ENCODE measurements around the gene CST4. TPM values are rescaled to one million over a fixed set of nuclear protein-coding genes. Genes with fewer than 3 reads are reported as not detected.
A peak's percentile ranks its signal among the peaks of the same experiment; 100 is the strongest.

CST4 gene
- polyA plus RNA-seq, 1 of the 3 experiments (the other 2 are of a cell fraction), result not detected

- Histone ChIP-seq H3K27me3 (ENCODE audit: insufficient read depth) (peaks cover 20% of the 10 kb centered on the region; the same call in 1 of the 2 replicates), H3K4me2 (no peak overlapping the region), H3K9ac (no peak overlapping the region), H3K27ac (ENCODE audit: low read depth in 2 of 2, low read length in 1 of 2) (no peak overlapping the region), H3K4me1 (ENCODE audit: control insufficient read depth in 1 of 2, insufficient read depth in 2 of 2, low read depth in 1 of 2, low read length in 1 of 2) (no peaks in the 10 kb centered on the region), H3K9me3 (no peaks in the 10 kb centered on the region), H3F3A (replicated peaks; ENCODE audit: insufficient read depth) (no peaks in the 10 kb centered on the region), H3K4me3 (ENCODE audit: low read depth in 2 of 2, low read length in 1 of 2) (no peak overlapping the region), H3K9me2 (no peaks in the 10 kb centered on the region), H4K20me1 (ENCODE audit: insufficient read depth) (no peaks in the 10 kb centered on the region), H3K79me2 (ENCODE audit: insufficient read depth) (no peaks in the 10 kb centered on the region), H2AFZ (ENCODE audit: low read depth) (no peak overlapping the region), H3K36me3 (replicated peaks in 1 of 2; ENCODE audit: control insufficient read depth in 1 of 2, insufficient read depth in 2 of 2, low read length in 1 of 2) (no peaks in the 10 kb centered on the region)
- DNase-seq, result no peak
- 20% methylated on average over 7 of the region's 7 CpGs for WGBS (ENCODE audit: low lambda C conversion rate)
- ChIA-PET POLR2A (no interaction called here), CTCF (no interaction called here)
- TF ChIP-seq RCOR1 (IDR thresholded peaks at IDR 0.05; ENCODE audit: low read length) (no peak), ELF1 (IDR thresholded peaks at IDR 0.05) (no peak), TAF1 (IDR thresholded peaks at IDR 0.05; ENCODE audit: borderline replicate concordance, low read depth, low read length) (no peak), MAX (IDR thresholded peaks at IDR 0.05; ENCODE audit: low read depth) (no peak), JUND (IDR thresholded peaks at IDR 0.05) (no peak)
Observed at GRCh38 chr20:23669866-23670265, 19.0 kb downstream of the CST4 start.

GRCh38 chr20:23669327-23669726, 19.5 kb downstream of the CST4 start:
- Histone ChIP-seq H3K27ac (ENCODE audit: low read depth in 2 of 2, low read length in 1 of 2) (no peak overlapping the region), H3K4me3 (ENCODE audit: low read depth in 2 of 2, low read length in 1 of 2) (no peak overlapping the region), H3K36me3 (replicated peaks in 1 of 2; ENCODE audit: control insufficient read depth in 1 of 2, insufficient read depth in 2 of 2, low read length in 1 of 2) (no peaks in the 10 kb centered on the region), H2AFZ (ENCODE audit: low read depth) (no peak overlapping the region), H4K20me1 (ENCODE audit: insufficient read depth) (no peaks in the 10 kb centered on the region), H3K27me3 (ENCODE audit: insufficient read depth) (peaks cover 20% of the 10 kb centered on the region; the same call in 1 of the 2 replicates), H3K4me2 (no peak overlapping the region), H3K4me1 (ENCODE audit: control insufficient read depth in 1 of 2, insufficient read depth in 2 of 2, low read depth in 1 of 2, low read length in 1 of 2) (no peaks in the 10 kb centered on the region), H3F3A (replicated peaks; ENCODE audit: insufficient read depth) (no peaks in the 10 kb centered on the region), H3K79me2 (ENCODE audit: insufficient read depth) (no peaks in the 10 kb centered on the region), H3K9me2 (no peaks in the 10 kb centered on the region), H3K9ac (no peak overlapping the region), H3K9me3 (no peaks in the 10 kb centered on the region)
- ChIA-PET POLR2A (no interaction called here), CTCF (interaction anchor here (0.9 to 1.2 kb wide), 4 partner anchors 9 to 166 kb away, joined by 3 read pairs; no protein-coding TSS in a partner anchor)
- TF ChIP-seq POLR2AphosphoS5 (IDR thresholded peaks at IDR 0.05; ENCODE audit: low read depth, low read length), result no peak
- no peak for TF ChIP-seq MEF2A (IDR thresholded peaks at IDR 0.05; ENCODE audit: borderline replicate concordance, low read depth)
- no peak for TF ChIP-seq SMC3 (IDR thresholded peaks at IDR 0.05; ENCODE audit: low read depth, low read length)
- no peak for TF ChIP-seq CHD2 (IDR thresholded peaks at IDR 0.05; ENCODE audit: low read length, partially characterized antibody)
- TF ChIP-seq RCOR1 (IDR thresholded peaks at IDR 0.05; ENCODE audit: low read length), result no peak
- no peak for TF ChIP-seq NRF1 (IDR thresholded peaks at IDR 0.05; ENCODE audit: low read depth, low read length)
- TF ChIP-seq FOXJ3 (CRISPR knock-in tag; IDR thresholded peaks at IDR 0.05), result no peak
- TF ChIP-seq RFX5 (IDR thresholded peaks at IDR 0.05; ENCODE audit: low read length), result no peak
- no peak for TF ChIP-seq FOXM1 (IDR thresholded peaks at IDR 0.05; ENCODE audit: low read depth)
- no peak for DNase-seq
- WGBS (ENCODE audit: low lambda C conversion rate), result 50% methylated on average over 1 of the region's 1 CpG

- WGBS (ENCODE audit: low lambda C conversion rate), result 5% methylated on average over 4 of the region's 4 CpGs
- no peak overlapping the region for H3K9ac ChIP-seq
- CTCF ChIA-PET, result interaction anchor here (0.6 to 1.8 kb wide), 10 partner anchors 8 to 167 kb away, joined by 3 to 5 read pairs (median 3); no protein-coding TSS in a partner anchor
- peak; percentile 63 for DNase-seq
- peaks cover 23% of the 10 kb centered on the region; the same call in 1 of the 2 replicates for H3K27me3 ChIP-seq (ENCODE audit: insufficient read depth)
- no peaks in the 10 kb centered on the region for H4K20me1 ChIP-seq (ENCODE audit: insufficient read depth)
- H2AFZ ChIP-seq (ENCODE audit: low read depth), result no peak overlapping the region
- H3K79me2 ChIP-seq (ENCODE audit: insufficient read depth), result no peaks in the 10 kb centered on the region
- no peaks in the 10 kb centered on the region for H3K36me3 ChIP-seq (replicated peaks in 1 of 2; ENCODE audit: control insufficient read depth in 1 of 2, insufficient read depth in 2 of 2, low read length in 1 of 2)
- H3K9me3 ChIP-seq, result no peaks in the 10 kb centered on the region
- POLR2A ChIA-PET, result no interaction called here
- H3F3A ChIP-seq (replicated peaks; ENCODE audit: insufficient read depth), result no peaks in the 10 kb centered on the region
- no peaks in the 10 kb centered on the region for H3K4me1 ChIP-seq (ENCODE audit: control insufficient read depth in 1 of 2, insufficient read depth in 2 of 2, low read depth in 1 of 2, low read length in 1 of 2)
- TF ChIP-seq RXRA (IDR thresholded peaks at IDR 0.05; ENCODE audit: borderline replicate concordance, low read depth) (no peak), TCF12 (IDR thresholded peaks at IDR 0.05) (no peak), NRF1 (IDR thresholded peaks at IDR 0.05; ENCODE audit: low read depth, low read length) (no peak), CTCF (IDR thresholded peaks at IDR 0.05) (peak; percentile 89), RCOR1 (IDR thresholded peaks at IDR 0.05; ENCODE audit: low read length) (no peak), FOXJ3 (CRISPR knock-in tag; IDR thresholded peaks at IDR 0.05) (no peak), SMC3 (IDR thresholded peaks at IDR 0.05; ENCODE audit: low read depth, low read length) (peak; percentile 38), RAD21 (IDR thresholded peaks at IDR 0.05; ENCODE audit: low read length) (peak; percentile 66)
- no peak overlapping the region for H3K27ac ChIP-seq (ENCODE audit: low read depth in 2 of 2, low read length in 1 of 2)
- peak overlapping the region in 1 of 2 experiments; percentile 20; a peak in 1 of 4 replicates for H3K4me3 ChIP-seq (ENCODE audit: low read depth in 2 of 2, low read length in 1 of 2)
- no peak overlapping the region for H3K4me2 ChIP-seq
- H3K9me2 ChIP-seq, result no peaks in the 10 kb centered on the region
Observed at GRCh38 chr20:23668477-23668951, 20.3 kb downstream of the CST4 start.

Measured in SK-N-SH (cell line).